ENCODE data around the gene ACKR4.

Gene ACKR4

DNA sequence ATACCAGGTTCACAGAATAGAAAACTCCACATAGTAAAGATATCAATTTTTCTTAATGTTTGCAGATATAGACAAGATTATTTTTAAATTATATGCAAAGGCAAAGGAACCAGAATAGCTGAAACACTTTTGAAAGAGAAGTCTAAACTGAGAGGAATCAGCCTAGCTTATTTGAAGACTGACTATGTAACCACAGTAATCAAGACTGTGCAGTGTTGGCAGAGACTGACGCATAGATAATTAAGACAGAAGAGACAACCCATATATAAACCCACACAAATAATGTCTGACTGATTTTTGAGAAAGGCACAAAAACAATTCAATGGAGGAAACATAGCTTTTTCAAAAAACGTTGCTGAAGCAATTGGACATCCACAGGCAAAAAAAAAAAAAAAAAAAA is 28.6 kb upstream of the ACKR4 start:
- TF ChIP-seq SUZ12 (IDR thresholded peaks at IDR 0.05): no peak
- no peak for TF ChIP-seq FOXA1 (IDR thresholded peaks at IDR 0.05)
- TF ChIP-seq, protein P1, sequence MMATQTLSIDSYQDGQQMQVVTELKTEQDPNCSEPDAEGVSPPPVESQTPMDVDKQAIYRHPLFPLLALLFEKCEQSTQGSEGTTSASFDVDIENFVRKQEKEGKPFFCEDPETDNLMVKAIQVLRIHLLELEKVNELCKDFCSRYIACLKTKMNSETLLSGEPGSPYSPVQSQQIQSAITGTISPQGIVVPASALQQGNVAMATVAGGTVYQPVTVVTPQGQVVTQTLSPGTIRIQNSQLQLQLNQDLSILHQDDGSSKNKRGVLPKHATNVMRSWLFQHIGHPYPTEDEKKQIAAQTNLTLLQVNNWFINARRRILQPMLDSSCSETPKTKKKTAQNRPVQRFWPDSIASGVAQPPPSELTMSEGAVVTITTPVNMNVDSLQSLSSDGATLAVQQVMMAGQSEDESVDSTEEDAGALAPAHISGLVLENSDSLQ (IDR thresholded peaks at IDR 0.05): no peak
- TF ChIP-seq HDGF (IDR thresholded peaks at IDR 0.05; ENCODE audit: borderline replicate concordance): no peak
- no peak for TF ChIP-seq NFRKB (IDR thresholded peaks at IDR 0.05)
- no peak for TF ChIP-seq LEF1 (IDR thresholded peaks at IDR 0.05; ENCODE audit: borderline replicate concordance)
- TF ChIP-seq ZNF384 (IDR thresholded peaks at IDR 0.05): no peak
- TF ChIP-seq BHLHE40 (IDR thresholded peaks at IDR 0.05; ENCODE audit: borderline replicate concordance): no peak
- no peak for TF ChIP-seq CTBP1 (IDR thresholded peaks at IDR 0.05; ENCODE audit: borderline replicate concordance)
- no peak for TF ChIP-seq FOXM1 (IDR thresholded peaks at IDR 0.05; ENCODE audit: borderline replicate concordance)
- TF ChIP-seq ELF4 (IDR thresholded peaks at IDR 0.05): no peak
- TF ChIP-seq ARNT (IDR thresholded peaks at IDR 0.05): no peak
- no peak for TF ChIP-seq L3MBTL2 (conservative IDR thresholded peaks at IDR 0.05)
- TF ChIP-seq TARDBP (IDR thresholded peaks at IDR 0.05): no peak
- no peak for TF ChIP-seq FOXK2 (IDR thresholded peaks at IDR 0.05)
- TF ChIP-seq SP1 (IDR thresholded peaks at IDR 0.05): no peak
- ChIA-PET POLR2A (no interaction called here), CTCF (no interaction called here)
- no peak for DNase-seq (ENCODE audit: extremely low spot score)

DNA sequence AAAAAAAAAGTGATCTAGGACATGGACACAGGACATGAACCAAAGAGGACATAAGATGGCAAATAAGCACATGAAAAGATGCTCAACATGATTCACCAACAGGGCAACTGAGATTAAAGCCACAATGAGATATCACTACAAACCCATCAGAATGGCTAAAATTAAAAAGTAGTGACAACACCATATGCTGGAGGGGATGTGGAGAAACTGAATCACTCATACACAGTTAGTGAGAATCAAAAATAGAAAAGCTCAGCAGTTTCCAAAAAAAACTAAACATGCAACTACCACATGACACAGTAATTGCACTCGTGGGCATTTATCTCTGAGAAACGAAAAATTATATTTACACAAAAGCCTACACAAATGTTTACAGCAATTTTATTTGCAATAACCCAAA is 27.9 kb upstream of the ACKR4 start:
- DNase-seq (ENCODE audit: extremely low spot score): no peak
- CTCF ChIA-PET: no interaction called here
- POLR2A ChIA-PET: no interaction called here
- TF ChIP-seq FOXK2 (IDR thresholded peaks at IDR 0.05) (no peak), ARNT (IDR thresholded peaks at IDR 0.05) (no peak), ZNF384 (IDR thresholded peaks at IDR 0.05) (no peak), SP1 (IDR thresholded peaks at IDR 0.05) (no peak), HDGF (IDR thresholded peaks at IDR 0.05; ENCODE audit: borderline replicate concordance) (no peak), LEF1 (IDR thresholded peaks at IDR 0.05; ENCODE audit: borderline replicate concordance) (no peak)

DNA sequence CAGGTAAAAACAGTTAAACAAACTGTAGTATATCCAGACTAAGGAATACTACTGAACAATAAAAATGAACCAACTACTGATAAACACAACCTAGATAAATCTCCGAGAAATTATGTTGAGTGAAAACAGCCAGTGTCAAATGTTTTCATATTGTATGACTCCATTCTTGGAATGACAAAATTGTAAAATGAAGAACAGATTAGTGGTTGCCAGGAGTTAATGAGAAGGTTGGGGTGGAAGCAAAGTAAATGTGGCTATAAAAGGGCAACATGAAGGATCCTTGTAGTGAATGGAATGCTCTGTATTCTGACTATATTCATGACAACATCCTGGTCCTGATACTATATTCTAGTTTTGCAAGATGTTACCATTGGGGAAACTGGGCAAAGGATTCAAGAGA is 27.5 kb upstream of the ACKR4 start:
- POLR2A ChIA-PET: no interaction called here
- TF ChIP-seq ELF4 (IDR thresholded peaks at IDR 0.05): no peak
- no peak for TF ChIP-seq ARNT (IDR thresholded peaks at IDR 0.05)
- TF ChIP-seq SP1 (IDR thresholded peaks at IDR 0.05): no peak
- no peak for TF ChIP-seq HDGF (IDR thresholded peaks at IDR 0.05; ENCODE audit: borderline replicate concordance)
- TF ChIP-seq ZNF384 (IDR thresholded peaks at IDR 0.05): no peak
- TF ChIP-seq L3MBTL2 (conservative IDR thresholded peaks at IDR 0.05): no peak
- no peak for TF ChIP-seq FOXA1 (IDR thresholded peaks at IDR 0.05)
- no peak for TF ChIP-seq FOXM1 (IDR thresholded peaks at IDR 0.05; ENCODE audit: borderline replicate concordance)
- TF ChIP-seq SUZ12 (IDR thresholded peaks at IDR 0.05): no peak
- no peak for TF ChIP-seq NFRKB (IDR thresholded peaks at IDR 0.05)
- no peak for TF ChIP-seq CTBP1 (IDR thresholded peaks at IDR 0.05; ENCODE audit: borderline replicate concordance)
- no peak for TF ChIP-seq BHLHE40 (IDR thresholded peaks at IDR 0.05; ENCODE audit: borderline replicate concordance)
- TF ChIP-seq, protein P1 (IDR thresholded peaks at IDR 0.05): no peak
- no peak for TF ChIP-seq TARDBP (IDR thresholded peaks at IDR 0.05)
- TF ChIP-seq FOXK2 (IDR thresholded peaks at IDR 0.05): no peak
- TF ChIP-seq LEF1 (IDR thresholded peaks at IDR 0.05; ENCODE audit: borderline replicate concordance): no peak
- CTCF ChIA-PET: no interaction called here
- no peak for DNase-seq (ENCODE audit: extremely low spot score)

DNA sequence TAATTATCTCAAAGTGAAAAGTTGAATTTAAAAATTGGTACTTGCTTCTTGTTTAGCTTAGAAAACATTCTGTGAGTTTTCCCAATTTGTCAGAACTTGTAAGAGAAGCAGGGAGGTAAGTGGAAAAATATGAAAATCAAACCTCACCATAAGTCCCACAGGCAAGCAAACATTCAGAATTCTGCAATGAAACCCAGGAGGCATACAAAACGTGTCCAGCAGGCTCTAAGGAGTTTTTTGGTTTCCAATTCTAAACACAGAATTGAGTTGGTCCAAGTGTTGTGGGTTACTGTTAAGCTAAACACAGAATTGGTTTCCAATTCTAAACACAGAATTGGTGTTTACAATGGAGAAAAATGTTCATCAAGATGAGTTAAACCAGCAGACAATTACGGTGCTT is 27.1 kb upstream of the ACKR4 start:
- no peak for DNase-seq (ENCODE audit: extremely low spot score)
- TF ChIP-seq ZNF384 (IDR thresholded peaks at IDR 0.05) (no peak), ELF4 (IDR thresholded peaks at IDR 0.05) (no peak), NFRKB (IDR thresholded peaks at IDR 0.05) (no peak), ARNT (IDR thresholded peaks at IDR 0.05) (no peak), L3MBTL2 (conservative IDR thresholded peaks at IDR 0.05) (no peak), SP1 (IDR thresholded peaks at IDR 0.05) (no peak)
- ChIA-PET CTCF (no interaction called here), POLR2A (no interaction called here)

DNA sequence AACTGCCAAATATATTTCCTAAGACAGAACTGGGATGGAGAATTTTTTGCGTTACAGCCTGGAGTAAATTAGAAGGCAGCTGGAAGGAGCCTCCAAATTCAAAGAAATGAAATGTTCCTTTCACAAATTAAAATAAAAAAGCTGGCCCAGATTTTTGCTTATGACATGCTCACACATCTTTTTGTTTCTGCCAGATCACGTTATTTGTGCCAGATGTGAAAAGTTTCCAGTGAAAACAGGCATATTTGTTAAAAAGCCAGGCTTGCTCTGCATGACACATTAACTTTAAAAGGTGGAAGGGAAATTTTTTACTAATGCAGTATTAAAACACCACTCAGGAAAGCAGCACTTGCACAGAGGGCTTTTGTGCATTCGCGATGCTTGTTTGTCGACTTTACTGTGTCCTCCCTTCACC is 23.3 kb upstream of the ACKR4 start:
- ChIA-PET POLR2A (no interaction called here), CTCF (no interaction called here)
- no peak for DNase-seq (ENCODE audit: extremely low spot score)
- TF ChIP-seq, protein P1 (IDR thresholded peaks at IDR 0.05): no peak
- TF ChIP-seq TARDBP (IDR thresholded peaks at IDR 0.05) (no peak), FOXA1 (IDR thresholded peaks at IDR 0.05) (no peak), ARNT (IDR thresholded peaks at IDR 0.05) (no peak), CTBP1 (IDR thresholded peaks at IDR 0.05; ENCODE audit: borderline replicate concordance) (no peak), NFRKB (IDR thresholded peaks at IDR 0.05) (no peak), FOXM1 (IDR thresholded peaks at IDR 0.05; ENCODE audit: borderline replicate concordance) (no peak), FOXK2 (IDR thresholded peaks at IDR 0.05) (no peak), HDGF (IDR thresholded peaks at IDR 0.05; ENCODE audit: borderline replicate concordance) (no peak), ZNF384 (IDR thresholded peaks at IDR 0.05) (no peak), ELF4 (IDR thresholded peaks at IDR 0.05) (no peak), SP1 (IDR thresholded peaks at IDR 0.05) (no peak), SUZ12 (IDR thresholded peaks at IDR 0.05) (no peak)

DNA sequence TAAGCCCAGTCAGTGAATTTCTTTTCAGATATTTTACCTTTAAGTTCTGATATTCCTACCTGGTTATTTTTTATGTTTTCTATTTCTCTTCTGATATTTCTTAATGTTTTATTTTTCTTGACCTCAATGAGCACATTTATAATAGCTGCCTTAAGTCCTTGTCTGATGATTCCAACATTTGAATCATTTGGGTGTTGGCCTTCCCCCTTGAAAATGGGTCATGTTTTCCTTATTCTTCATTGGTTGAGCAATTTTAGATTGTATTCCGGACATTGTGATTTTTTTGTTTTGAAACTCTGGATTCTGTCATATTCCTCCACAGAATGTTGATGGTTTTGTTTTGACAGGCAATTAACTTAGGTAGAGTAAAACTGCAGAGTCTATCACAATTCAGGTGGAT is 9.7 kb upstream of the ACKR4 start:
- DNase-seq (ENCODE audit: extremely low spot score): no peak
- TF ChIP-seq ZNF384 (IDR thresholded peaks at IDR 0.05) (no peak), BHLHE40 (IDR thresholded peaks at IDR 0.05; ENCODE audit: borderline replicate concordance) (no peak), TARDBP (IDR thresholded peaks at IDR 0.05) (no peak)
- CTCF ChIA-PET: no interaction called here
- POLR2A ChIA-PET: no interaction called here

DNA sequence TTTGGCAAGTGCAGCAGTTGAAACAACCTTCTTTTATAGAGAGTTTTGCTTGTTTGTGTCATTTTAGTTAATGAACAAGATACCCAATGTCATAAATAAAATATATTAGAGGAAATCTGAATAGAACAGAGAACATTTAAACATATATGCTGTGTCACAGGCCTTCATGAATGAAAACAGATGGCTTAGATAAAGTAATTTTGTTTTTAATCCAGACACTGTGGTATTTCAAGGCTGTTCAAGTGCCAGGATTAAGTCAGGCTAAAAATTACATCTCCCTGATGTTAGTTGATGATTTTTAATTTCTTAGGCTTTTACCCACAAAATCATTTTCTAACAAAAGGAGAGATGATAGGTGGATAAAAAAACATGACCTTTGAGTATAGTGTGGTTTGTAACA is 4.9 kb upstream of the ACKR4 start:
- POLR2A ChIA-PET: no interaction called here
- no peak for DNase-seq (ENCODE audit: extremely low spot score)
- no peak for TF ChIP-seq BHLHE40 (IDR thresholded peaks at IDR 0.05; ENCODE audit: borderline replicate concordance)
- TF ChIP-seq SP1 (IDR thresholded peaks at IDR 0.05): no peak
- TF ChIP-seq NFRKB (IDR thresholded peaks at IDR 0.05): no peak
- TF ChIP-seq SUZ12 (IDR thresholded peaks at IDR 0.05): no peak
- TF ChIP-seq L3MBTL2 (conservative IDR thresholded peaks at IDR 0.05): no peak
- TF ChIP-seq, protein P1 (IDR thresholded peaks at IDR 0.05): no peak
- TF ChIP-seq FOXA1 (IDR thresholded peaks at IDR 0.05): no peak
- no peak for TF ChIP-seq ELF4 (IDR thresholded peaks at IDR 0.05)
- no peak for TF ChIP-seq HDGF (IDR thresholded peaks at IDR 0.05; ENCODE audit: borderline replicate concordance)
- TF ChIP-seq FOXK2 (IDR thresholded peaks at IDR 0.05): no peak
- TF ChIP-seq CTBP1 (IDR thresholded peaks at IDR 0.05; ENCODE audit: borderline replicate concordance): no peak
- CTCF ChIA-PET: no interaction called here
